HG03045 (cell line): ENCODE results near the gene MYCBP2.
"Not testable (repeated sequence)": the region's sequence is repeated elsewhere in the genome, so short reads cannot be mapped to it uniquely, and the experiment has no call there.

Source experiments
- ATAC-seq: cut with Tn5 transposase; IDR thresholded peaks from one replicate; pipeline ENCODE4 v1.9.1; 2021; ENCODE audit warnings: mild to moderate bottlenecking, moderate library complexity; ENCODE audit not compliant: unreplicated experiment

Gene MYCBP2, protein sequence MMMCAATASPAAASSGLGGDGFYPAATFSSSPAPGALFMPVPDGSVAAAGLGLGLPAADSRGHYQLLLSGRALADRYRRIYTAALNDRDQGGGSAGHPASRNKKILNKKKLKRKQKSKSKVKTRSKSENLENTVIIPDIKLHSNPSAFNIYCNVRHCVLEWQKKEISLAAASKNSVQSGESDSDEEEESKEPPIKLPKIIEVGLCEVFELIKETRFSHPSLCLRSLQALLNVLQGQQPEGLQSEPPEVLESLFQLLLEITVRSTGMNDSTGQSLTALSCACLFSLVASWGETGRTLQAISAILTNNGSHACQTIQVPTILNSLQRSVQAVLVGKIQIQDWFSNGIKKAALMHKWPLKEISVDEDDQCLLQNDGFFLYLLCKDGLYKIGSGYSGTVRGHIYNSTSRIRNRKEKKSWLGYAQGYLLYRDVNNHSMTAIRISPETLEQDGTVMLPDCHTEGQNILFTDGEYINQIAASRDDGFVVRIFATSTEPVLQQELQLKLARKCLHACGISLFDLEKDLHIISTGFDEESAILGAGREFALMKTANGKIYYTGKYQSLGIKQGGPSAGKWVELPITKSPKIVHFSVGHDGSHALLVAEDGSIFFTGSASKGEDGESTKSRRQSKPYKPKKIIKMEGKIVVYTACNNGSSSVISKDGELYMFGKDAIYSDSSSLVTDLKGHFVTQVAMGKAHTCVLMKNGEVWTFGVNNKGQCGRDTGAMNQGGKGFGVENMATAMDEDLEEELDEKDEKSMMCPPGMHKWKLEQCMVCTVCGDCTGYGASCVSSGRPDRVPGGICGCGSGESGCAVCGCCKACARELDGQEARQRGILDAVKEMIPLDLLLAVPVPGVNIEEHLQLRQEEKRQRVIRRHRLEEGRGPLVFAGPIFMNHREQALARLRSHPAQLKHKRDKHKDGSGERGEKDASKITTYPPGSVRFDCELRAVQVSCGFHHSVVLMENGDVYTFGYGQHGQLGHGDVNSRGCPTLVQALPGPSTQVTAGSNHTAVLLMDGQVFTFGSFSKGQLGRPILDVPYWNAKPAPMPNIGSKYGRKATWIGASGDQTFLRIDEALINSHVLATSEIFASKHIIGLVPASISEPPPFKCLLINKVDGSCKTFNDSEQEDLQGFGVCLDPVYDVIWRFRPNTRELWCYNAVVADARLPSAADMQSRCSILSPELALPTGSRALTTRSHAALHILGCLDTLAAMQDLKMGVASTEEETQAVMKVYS (N-terminal part only)

DNA sequence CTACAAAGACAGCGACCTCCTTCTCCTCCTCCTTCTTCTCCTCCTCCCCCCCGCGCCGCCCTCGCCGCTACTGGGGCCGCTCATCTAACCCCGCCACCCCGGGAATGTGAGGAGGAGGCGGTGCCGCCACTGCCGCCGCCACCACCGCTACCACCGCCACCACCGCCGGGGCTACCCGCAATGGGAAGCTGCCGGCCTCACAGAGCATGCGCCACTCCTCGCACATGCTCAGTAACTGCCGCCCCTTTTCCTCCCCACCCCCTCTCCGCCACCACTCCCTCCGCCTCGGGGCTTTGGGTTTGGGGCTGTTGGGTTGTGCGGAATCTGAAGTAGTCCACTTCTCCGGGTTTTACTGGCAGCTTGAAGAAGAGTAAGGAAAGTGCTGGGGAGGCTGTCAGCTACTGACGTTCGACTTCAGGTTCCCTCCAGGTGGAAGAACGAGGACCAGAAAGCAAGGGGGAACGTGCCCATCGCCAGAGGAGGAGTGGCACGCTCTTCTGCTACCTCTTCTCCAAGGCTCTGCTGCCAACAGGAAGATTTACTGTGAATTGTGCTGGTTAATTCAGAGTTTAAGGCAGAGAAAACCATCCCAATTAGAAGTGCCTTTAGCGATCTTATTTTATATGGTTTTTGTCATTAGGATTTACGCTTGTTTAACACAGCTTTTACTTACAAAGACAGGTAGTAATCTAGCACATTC lies at the start of gene MYCBP2:
TSS of gene MYCBP2 (minus strand) at position 190 of the 700 bp plus-strand sequence. CDS start 319 bp downstream, outside the sequence.
- peak; percentile 61 for ATAC-seq

DNA sequence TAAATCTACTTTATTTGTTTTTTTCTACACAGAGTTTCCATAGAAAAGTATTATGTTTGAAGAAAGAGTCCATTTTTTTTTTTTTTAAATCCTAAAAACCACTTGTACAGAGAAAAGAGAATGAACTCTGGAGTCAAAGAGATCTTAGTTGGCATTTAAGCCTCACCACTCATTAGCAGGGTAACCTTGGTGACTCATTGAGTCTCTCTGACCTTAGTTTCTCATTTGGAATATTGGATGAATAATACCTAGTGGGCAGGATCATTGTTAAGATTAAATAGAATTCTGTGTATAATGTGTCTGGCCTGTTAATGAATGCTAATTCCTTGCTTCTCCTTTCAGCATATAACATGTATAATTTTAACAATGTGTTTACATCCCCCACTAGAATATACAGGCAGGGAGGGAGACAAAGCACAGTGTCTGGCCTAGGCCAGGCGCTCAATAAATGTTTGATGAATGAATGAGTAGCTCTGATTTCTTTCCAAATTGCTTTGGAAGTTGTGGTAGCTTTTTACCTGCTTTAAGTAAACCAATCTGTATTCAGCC lies 48.7 kb upstream of the MYCBP2 start:
- no peak for ATAC-seq

DNA sequence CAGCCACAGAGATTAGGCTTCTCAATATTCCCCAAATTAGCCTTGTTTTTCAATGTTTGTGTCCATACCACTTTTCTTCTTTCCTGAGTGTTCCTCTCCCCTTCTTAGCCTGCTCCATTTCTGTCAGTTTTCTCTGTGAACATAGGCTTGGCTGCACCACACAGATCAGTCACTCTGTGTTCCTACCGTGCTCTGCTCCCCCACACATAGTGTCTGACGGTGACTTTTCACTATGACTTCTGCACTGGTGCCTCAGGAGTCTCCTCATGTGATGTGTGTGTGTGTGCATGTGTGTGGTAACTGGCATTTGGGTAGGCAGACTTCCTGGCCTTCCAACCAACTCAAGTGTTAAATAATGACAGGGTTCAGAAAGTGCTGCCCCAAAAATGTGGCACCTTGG lies 47.9 kb upstream of the MYCBP2 start:
- ATAC-seq = peak; percentile 60

DNA sequence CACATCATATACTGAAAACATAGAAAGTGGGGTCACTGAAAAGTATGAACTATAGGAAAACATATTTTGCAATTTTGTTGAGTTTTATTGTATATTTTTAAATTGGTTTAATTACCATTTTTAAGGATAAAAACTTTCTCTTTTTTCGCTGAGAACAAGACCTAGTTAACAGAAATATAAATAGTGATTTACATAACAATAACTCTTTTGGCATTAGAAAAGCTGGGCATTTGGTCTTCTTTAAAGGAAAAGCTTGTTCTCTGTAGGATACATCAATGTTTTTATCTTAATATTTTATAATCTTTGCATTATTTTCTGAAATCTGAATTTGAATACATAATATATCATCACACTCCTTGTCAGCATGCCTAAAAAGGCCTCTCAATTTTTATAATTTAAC lies 47.4 kb upstream of the MYCBP2 start:
- ATAC-seq = no peak

DNA sequence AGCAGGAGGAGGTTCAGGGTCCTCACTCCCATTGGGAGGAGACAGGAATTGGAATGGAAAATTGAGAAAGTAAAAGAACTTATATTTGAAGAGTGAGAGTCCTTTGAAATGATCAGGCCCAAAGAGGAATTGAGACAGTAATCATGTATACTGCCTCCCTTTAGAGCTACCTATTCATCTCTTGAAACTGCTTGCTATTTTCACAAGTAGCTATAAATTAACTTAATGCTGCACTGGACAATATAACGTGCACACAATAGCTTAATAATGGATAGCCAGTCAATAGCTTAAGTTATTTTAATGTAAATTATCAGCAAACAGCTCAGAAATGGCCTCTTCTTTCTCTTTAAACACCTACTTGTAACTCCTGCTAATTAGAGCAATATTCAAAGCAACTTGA lies 46.6 kb upstream of the MYCBP2 start:
- no peak for ATAC-seq

DNA sequence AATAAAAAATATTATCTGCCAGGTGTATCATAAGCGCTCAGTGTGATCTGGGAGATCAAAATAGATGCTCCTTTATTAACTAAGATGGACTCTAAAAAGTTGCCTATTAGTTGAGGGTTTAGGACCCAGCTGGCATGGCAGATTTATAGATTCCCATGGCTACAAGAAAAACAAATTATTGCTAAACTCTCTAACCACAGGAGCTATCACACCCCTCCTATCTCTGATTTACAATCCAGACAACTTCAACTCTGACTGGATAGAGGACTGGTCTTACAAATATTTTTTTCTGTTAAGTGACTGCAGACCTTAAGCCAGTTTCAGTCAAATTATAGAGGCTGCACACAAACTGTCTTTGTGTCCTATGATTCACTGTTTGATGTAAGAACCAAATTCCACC lies 45.4 kb upstream of the MYCBP2 start:
- no peak for ATAC-seq

DNA sequence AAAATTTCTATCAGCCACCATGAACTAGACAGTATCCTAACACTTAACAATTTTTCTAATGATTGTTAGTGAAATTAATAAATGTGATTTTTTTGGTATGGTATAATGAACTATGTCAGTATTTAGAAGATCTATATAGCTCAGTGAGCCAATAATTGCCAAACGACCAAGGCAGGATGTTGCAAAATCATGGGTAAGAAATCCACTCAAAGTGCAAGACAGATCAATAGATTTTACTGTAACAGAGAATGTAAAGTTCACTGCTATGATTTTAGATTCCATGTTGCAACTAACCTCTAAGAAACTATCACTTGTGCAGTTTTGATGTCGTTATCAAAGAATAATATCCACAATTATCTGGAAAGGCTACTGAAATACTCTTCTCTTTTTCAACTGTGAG lies 44.0 kb upstream of the MYCBP2 start:
- no peak for ATAC-seq

DNA sequence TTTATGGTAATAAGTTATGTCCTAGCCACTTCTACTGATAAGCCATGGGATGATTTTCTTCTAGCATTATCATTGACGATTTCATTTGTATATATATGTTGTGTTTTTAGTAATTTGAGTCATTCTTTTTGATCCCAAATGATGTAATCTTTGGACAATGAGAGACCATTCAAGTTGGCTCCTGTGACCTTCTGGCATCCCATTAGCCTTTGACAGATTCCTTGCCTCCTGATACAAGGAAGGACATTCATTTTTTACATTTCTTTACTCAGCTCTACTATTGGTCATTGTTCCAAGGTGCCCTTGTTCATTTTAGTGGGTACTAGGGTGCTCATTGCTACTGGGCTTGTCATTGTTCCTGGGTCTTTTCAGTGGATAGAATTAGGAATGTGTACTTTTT lies 35.3 kb upstream of the MYCBP2 start:
- no peak for ATAC-seq

DNA sequence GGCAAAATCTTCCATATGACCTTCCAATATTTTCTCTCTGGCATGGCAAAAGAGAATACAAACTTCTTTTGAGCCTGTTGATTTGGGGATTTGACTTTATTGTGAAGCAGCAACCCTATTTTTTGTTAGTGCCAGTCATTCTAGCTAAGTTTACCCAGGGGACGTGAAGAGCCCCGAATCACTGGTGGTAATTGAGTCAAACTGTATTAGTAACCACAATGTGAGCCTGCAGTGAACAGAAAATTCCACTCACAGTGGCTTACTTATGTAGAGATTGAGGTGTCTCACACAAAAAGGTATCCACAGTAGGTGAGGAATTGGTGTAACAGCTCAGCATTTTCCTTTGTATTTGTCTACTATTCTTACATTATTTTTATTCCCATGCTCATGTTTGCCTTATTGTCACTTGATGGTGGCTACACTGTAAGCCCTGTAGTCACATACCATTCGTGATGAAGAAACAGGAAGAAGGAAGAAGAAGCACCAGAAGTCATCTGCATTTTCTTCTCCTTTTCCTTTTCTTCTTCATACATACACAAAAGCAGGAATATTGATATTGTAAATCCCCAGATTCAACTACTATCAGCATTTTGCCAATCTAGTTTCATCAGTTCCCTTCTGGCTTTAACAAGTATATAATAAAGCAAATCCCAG lies 33.3 kb upstream of the MYCBP2 start:
- ATAC-seq = no peak

DNA sequence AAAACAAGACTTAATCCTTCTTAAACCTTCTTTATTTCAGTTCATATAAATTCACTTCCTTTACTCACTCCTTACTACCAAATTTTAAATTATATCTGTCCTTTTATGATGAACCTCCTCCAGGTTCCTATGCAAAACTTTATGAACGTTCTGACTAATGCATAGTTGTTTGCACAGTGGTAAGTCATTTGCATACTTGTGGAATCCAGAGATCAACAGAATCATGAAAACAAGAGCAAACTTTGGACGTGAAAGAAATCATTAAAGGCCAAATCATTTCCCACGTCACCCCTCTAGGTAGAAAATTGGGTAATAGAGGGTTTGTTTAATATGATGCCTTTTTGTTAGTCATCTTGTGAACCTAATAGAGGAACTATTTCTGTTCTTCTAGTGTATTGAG lies 32.3 kb upstream of the MYCBP2 start:
- ATAC-seq = no peak

DNA sequence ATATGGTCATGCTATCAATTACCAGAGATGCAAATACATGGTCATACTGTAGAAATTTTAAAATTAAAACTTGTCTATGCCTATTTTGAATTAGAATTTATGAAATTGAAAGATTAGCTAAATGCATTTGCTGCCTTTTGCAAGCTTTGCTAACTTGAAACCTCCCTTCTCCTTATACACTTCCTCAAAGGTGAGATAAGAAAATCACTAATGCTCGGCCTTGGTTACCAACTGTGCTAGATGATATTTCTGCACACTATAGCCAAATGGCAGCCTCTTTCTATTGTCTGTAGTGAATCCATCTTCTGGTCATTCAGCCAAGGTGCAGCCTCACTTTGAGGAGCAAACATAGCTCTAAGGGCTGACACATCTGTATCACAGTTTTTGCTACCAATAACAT lies 31.1 kb upstream of the MYCBP2 start:
- no peak for ATAC-seq

DNA sequence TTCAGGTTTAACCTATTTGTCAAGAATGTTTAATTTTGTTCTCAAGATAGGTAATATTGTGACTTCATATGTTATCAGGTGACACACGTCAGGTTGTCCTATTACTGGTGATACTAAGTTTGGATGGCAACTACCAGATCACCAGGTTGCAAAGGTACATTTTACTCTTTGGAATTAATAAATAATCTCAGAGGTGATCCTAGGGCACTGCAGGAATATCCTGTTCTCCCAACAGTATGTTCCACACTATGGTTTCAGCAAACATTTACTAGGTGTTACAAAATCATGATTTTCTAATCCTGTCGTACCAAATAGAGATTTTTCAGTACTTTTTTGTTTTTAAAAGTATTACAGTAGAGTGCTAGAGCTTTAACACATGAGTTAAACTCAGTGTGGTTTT lies 29.3 kb upstream of the MYCBP2 start:
- no peak for ATAC-seq

DNA sequence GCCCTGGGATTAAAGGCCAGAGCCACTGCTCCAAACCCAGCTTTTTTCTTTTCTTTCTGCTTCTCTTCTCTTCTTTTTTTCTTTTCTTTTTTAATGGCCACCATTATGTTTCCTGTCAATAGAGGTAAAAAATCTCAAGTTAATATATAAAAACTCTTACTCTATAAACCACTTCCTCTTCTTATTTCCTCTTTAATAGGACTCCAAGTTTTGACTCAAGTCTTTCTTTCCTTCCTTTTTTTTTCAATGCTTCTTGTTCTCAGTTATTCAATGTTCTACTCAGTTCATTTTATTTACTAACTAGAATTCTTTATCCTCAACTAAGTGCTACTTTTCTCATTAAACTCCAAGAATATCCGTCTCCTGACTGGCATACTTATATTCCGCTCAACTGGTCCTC lies 27.1 kb upstream of the MYCBP2 start:
- no peak for ATAC-seq

DNA sequence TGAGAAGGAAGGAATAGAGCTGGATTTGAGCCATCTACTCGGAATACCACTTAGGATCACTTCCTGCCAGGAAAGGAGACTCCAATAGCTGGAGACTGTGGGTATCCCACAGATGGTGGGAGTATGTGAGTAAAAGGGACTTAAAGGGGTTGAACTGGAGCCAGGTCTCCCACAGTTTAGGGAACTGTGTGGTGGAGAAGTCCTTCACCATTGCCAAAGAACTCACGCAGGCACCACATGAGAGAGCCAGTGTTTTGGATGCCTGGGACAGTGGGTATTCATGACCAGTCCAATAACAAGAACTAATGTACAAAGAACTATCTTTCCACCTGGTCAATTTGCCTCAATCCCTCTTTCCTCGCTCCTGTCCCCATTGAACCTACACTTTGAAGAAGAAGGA lies 24.4 kb upstream of the MYCBP2 start:
- ATAC-seq = no peak

DNA sequence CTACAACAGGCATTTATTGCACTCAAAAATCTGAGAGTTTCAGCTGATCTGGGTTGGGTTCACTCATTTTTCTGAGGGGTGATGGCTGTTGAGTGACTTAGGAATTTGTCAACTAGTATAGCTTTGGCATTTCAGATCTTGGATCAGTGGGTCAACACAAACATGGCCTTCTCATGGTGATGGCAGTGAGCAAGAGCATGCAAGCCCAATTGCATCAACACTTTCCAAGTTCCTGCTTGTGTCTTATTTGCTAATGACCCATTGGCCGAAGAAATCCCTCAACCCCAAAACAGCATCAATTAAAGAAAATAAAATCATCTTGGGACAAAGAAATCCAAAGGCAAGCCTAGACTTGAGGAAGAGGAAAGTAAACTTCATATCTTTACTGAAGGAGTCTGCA lies 23.9 kb upstream of the MYCBP2 start:
- ATAC-seq = no peak

DNA sequence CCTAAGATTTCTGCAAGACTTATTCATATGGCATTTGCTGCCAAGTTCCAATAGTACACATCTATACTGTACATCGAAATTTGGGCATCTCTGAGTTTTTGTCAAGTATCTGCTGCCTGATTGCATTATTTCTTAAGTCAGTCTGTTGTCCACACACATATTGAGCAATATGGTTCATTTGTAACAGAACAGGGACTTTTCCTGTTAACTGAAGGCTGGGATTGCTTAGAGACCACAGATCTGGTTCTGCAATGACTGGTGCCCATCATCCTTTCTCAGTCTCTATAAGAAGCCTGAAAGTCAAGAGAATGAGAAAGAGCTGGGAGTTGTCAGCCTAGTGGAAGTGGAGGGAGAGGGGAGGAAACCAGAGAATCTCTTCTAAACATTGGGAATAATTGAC lies 22.5 kb upstream of the MYCBP2 start:
- no peak for ATAC-seq

DNA sequence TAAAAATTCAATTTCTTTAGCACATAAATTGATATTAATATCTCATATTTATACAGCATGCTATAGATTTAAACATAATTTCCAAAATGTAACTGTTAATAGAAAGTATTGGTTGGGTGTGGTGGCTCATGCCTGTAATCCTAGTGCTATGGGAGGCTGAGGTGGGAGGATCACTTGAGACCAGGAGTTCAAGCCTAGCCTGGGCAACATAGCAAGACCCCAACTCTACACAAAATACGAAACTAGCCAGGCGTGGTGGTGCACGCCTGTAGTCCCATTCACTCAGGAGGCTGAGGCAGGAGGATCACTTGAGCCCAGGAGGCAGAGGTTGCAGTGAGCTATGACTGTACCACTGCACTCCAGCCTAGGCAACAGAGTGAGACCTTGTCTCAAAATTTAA lies 20.5 kb upstream of the MYCBP2 start:
- ATAC-seq = not testable (repeated sequence)

DNA sequence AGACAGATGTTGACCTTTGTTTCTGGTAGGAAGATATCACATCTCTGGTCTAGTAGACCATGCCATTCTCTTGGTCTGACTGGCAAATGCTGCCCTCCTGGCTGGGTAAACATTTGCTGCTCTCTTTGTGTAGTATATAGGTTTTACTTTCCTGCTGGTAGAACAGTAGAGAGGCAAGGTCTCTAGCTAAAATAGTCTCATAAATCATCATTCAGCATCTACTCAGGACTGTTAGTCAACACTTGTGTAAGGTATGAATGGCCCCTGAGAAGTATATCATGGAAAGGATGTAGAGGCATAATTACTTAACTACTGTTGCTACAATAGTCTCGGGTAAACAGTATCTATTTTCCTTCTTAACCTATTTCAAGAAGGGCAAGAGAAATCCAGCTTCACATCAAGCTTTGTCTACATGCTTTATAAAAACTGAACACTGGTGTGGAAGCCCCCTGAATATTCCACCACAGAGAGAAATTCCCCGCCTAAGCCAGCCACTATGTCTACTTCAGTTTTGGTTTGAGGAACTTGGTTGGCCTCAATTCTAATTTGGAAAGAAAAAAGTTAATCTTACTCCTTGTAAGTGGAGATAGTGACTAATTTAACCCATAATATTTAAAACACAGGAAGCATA lies 18.4 kb upstream of the MYCBP2 start:
- peak; percentile 66 for ATAC-seq

DNA sequence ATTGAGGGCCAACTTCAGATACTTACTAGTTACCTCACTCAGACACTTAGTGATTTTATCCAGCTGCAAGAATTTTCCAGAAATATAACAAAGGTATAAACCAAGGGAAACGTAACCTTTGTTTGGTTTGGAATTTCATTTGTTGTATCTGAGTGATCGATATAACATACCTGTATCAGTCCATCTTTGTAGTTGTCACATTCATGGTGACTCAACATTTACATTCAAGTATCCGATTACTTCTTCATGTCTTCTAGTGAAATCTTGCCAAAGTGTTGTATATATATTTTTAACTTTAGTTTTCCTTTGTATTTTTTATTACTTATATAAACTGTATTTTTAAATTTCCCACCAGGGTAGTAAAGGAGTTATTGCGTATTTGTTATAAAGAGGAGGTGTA lies 16.9 kb upstream of the MYCBP2 start:
- no peak for ATAC-seq
